ENCODE data around the gene NUB1.

GRCh38 chr7:151389096-151389767, 47.6 kb downstream of the NUB1 start:
- TF ChIP-seq, protein P1, sequence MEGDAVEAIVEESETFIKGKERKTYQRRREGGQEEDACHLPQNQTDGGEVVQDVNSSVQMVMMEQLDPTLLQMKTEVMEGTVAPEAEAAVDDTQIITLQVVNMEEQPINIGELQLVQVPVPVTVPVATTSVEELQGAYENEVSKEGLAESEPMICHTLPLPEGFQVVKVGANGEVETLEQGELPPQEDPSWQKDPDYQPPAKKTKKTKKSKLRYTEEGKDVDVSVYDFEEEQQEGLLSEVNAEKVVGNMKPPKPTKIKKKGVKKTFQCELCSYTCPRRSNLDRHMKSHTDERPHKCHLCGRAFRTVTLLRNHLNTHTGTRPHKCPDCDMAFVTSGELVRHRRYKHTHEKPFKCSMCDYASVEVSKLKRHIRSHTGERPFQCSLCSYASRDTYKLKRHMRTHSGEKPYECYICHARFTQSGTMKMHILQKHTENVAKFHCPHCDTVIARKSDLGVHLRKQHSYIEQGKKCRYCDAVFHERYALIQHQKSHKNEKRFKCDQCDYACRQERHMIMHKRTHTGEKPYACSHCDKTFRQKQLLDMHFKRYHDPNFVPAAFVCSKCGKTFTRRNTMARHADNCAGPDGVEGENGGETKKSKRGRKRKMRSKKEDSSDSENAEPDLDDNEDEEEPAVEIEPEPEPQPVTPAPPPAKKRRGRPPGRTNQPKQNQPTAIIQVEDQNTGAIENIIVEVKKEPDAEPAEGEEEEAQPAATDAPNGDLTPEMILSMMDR (IDR thresholded peaks at IDR 0.05), result no peak
- no peak for TF ChIP-seq POLR2A (IDR thresholded peaks at IDR 0.05)
- TF ChIP-seq POLR2AphosphoS5 (IDR thresholded peaks at IDR 0.05), result no peak
- no peak for TF ChIP-seq EP300 (IDR thresholded peaks at IDR 0.05)
